ENCODE results near the gene MSANTD2.
A peak's percentile ranks its signal among the peaks of the same experiment; 100 is the strongest.

DNA sequence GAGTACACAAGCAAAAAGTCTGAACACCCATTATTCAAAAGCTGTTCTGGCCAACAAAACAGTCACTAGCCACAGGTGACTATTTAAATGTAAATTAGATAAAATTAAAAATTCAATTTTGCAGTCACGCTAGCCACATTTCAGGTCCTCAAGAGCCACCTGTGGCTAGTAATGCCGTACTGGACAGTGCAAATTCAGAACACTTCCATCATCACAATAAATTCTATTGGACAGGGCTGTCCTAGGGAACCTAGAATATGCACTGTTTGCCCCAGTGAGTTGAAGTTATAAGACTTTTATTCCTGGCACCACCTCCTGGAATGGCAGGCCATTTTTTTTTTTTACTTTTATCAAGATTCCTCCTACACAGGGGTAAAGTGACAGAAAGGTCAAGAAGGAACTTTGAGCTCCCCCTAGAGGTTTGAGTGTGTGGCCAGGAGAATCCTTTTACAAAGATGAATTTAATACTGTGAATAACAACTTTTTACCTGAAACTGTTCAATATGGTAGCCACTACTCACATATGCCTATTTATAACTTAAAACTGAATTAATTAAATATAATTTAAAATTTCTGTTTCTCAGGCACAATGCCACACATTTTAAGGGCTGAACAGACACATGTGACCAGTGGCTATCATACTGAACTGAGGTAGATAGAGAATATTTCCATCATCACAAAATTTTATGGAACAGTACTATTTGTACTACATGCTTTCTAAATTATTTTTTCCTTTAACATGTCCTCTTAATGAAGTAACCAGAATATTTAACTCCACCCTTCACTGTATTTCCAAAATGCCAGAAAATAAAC lies 6.5 kb downstream of the MSANTD2 start:
- TF ChIP-seq, protein P1, sequence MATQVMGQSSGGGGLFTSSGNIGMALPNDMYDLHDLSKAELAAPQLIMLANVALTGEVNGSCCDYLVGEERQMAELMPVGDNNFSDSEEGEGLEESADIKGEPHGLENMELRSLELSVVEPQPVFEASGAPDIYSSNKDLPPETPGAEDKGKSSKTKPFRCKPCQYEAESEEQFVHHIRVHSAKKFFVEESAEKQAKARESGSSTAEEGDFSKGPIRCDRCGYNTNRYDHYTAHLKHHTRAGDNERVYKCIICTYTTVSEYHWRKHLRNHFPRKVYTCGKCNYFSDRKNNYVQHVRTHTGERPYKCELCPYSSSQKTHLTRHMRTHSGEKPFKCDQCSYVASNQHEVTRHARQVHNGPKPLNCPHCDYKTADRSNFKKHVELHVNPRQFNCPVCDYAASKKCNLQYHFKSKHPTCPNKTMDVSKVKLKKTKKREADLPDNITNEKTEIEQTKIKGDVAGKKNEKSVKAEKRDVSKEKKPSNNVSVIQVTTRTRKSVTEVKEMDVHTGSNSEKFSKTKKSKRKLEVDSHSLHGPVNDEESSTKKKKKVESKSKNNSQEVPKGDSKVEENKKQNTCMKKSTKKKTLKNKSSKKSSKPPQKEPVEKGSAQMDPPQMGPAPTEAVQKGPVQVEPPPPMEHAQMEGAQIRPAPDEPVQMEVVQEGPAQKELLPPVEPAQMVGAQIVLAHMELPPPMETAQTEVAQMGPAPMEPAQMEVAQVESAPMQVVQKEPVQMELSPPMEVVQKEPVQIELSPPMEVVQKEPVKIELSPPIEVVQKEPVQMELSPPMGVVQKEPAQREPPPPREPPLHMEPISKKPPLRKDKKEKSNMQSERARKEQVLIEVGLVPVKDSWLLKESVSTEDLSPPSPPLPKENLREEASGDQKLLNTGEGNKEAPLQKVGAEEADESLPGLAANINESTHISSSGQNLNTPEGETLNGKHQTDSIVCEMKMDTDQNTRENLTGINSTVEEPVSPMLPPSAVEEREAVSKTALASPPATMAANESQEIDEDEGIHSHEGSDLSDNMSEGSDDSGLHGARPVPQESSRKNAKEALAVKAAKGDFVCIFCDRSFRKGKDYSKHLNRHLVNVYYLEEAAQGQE (IDR thresholded peaks at IDR 0.05; ENCODE audit: low read depth) = no peak
- TF ChIP-seq, protein P2, sequence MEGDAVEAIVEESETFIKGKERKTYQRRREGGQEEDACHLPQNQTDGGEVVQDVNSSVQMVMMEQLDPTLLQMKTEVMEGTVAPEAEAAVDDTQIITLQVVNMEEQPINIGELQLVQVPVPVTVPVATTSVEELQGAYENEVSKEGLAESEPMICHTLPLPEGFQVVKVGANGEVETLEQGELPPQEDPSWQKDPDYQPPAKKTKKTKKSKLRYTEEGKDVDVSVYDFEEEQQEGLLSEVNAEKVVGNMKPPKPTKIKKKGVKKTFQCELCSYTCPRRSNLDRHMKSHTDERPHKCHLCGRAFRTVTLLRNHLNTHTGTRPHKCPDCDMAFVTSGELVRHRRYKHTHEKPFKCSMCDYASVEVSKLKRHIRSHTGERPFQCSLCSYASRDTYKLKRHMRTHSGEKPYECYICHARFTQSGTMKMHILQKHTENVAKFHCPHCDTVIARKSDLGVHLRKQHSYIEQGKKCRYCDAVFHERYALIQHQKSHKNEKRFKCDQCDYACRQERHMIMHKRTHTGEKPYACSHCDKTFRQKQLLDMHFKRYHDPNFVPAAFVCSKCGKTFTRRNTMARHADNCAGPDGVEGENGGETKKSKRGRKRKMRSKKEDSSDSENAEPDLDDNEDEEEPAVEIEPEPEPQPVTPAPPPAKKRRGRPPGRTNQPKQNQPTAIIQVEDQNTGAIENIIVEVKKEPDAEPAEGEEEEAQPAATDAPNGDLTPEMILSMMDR (IDR thresholded peaks at IDR 0.05 in 2 of 3, conservative IDR thresholded peaks at IDR 0.05 in 1 of 3; ENCODE audit: borderline replicate concordance in 1 of 3, insufficient read depth in 1 of 3, low read depth in 2 of 3, low read length in 2 of 3) = peak; percentile 69 to 87 (median 73); a peak in 5 of 6 replicates
- no peak for TF ChIP-seq SRF (IDR thresholded peaks at IDR 0.05; ENCODE audit: low read depth)
- TF ChIP-seq, protein P3, sequence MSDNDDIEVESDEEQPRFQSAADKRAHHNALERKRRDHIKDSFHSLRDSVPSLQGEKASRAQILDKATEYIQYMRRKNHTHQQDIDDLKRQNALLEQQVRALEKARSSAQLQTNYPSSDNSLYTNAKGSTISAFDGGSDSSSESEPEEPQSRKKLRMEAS (IDR thresholded peaks at IDR 0.05) = no peak
- TF ChIP-seq, protein P4, sequence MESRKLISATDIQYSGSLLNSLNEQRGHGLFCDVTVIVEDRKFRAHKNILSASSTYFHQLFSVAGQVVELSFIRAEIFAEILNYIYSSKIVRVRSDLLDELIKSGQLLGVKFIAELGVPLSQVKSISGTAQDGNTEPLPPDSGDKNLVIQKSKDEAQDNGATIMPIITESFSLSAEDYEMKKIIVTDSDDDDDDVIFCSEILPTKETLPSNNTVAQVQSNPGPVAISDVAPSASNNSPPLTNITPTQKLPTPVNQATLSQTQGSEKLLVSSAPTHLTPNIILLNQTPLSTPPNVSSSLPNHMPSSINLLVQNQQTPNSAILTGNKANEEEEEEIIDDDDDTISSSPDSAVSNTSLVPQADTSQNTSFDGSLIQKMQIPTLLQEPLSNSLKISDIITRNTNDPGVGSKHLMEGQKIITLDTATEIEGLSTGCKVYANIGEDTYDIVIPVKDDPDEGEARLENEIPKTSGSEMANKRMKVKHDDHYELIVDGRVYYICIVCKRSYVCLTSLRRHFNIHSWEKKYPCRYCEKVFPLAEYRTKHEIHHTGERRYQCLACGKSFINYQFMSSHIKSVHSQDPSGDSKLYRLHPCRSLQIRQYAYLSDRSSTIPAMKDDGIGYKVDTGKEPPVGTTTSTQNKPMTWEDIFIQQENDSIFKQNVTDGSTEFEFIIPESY (IDR thresholded peaks at IDR 0.05; ENCODE audit: extremely low read depth, insufficient replicate concordance, low read length) = no peak

Measured in HCT116 (cell line).